Mucosa of rectum (tissue), 2 donors: ENCODE results near the gene ABCA8.
A peak's percentile ranks its signal among the peaks of the same experiment; 100 is the strongest.
"Not testable (repeated sequence)": the region's sequence is repeated elsewhere in the genome, so short reads cannot be mapped to it uniquely, and the experiment has no call there.

Experiments used
- H3K27ac ChIP-seq, 2 donors: one replicate each; pipeline ENCODE4 v1.7.0; 2013; ENCODE audit warnings: inconsistent platforms in 2 of 2, low read depth in 2 of 2, low read length in 2 of 2
- H3K27me3 ChIP-seq, 2 donors: one replicate each; pipeline ENCODE4 v1.7.0; 2013; ENCODE audit warnings: low read length in 2 of 2; ENCODE audit not compliant: control insufficient read depth in 2 of 2, insufficient read depth in 2 of 2
- H3K36me3 ChIP-seq, 2 donors: one replicate each; pipeline ENCODE4 v1.7.0; 2013; ENCODE audit warnings: low read length in 2 of 2; ENCODE audit not compliant: control insufficient read depth in 2 of 2, insufficient read depth in 2 of 2
- H3K4me1 ChIP-seq, 2 donors: one replicate each; pipeline ENCODE4 v1.7.0; 2013; ENCODE audit warnings: low read length in 2 of 2, mild to moderate bottlenecking in 1 of 2; ENCODE audit not compliant: control insufficient read depth in 2 of 2, insufficient read depth in 2 of 2
- H3K4me3 ChIP-seq, 2 donors: one replicate each; pipeline ENCODE4 v1.7.0; 2013; ENCODE audit warnings: low read length in 2 of 2
- H3K9ac ChIP-seq, 2 donors: one replicate each; pipeline ENCODE4 v1.7.0; 2013; ENCODE audit warnings: low read length in 2 of 2, low read depth in 1 of 2, mild to moderate bottlenecking in 1 of 2
- H3K9me3 ChIP-seq, 2 donors: one replicate each; pipeline ENCODE4 v1.7.0; 2013; ENCODE audit warnings: low read length in 2 of 2; ENCODE audit not compliant: control insufficient read depth in 2 of 2
- donor health status: healthy.
- donor health status: Normal muscosa, but diverticular disease.

ABCA8 gene

GRCh38 chr17:68955181-68955841 is at the start of gene ABCA8:
ABCA8 (minus strand) TSS chr17:68955392; CDS start chr17:68942034, 13,358 bp downstream.
- Histone ChIP-seq H3K4me3 (peak within 1 kb of the TSS; percentile 4 to 37), H3K4me1 (no peaks in the 10 kb centered on the region), H3K9ac (no peak within 1 kb of the TSS), H3K36me3 (no peaks in the 10 kb centered on the region), H3K27me3 (no peaks in the 10 kb centered on the region), H3K9me3 (no peaks in the 10 kb centered on the region), H3K27ac (no peak within 1 kb of the TSS)

GRCh38 chr17:69004759-69005158 is 49.6 kb upstream of the ABCA8 start:
- not testable (repeated sequence) for H3K9ac ChIP-seq, H3K4me3 ChIP-seq, H3K27me3 ChIP-seq, H3K9me3 ChIP-seq, H3K36me3 ChIP-seq, H3K27ac ChIP-seq, H3K4me1 ChIP-seq

- H3K9me3 ChIP-seq, H3K27me3 ChIP-seq, H3K9ac ChIP-seq, H3K27ac ChIP-seq, H3K4me1 ChIP-seq, H3K36me3 ChIP-seq, H3K4me3 ChIP-seq: not testable (repeated sequence)
These were observed 44.6 kb upstream of the ABCA8 start for GRCh38 chr17:68999743-69000142.

GRCh38 chr17:68993112-68993511 is 37.9 kb upstream of the ABCA8 start:
- no peaks in the 10 kb centered on the region for H3K9me3 ChIP-seq
- H3K36me3 ChIP-seq: no peaks in the 10 kb centered on the region
- no peaks in the 10 kb centered on the region for H3K27me3 ChIP-seq
- H3K4me3 ChIP-seq: no peak overlapping the region
- no peaks in the 10 kb centered on the region for H3K4me1 ChIP-seq
- H3K9ac ChIP-seq: no peak overlapping the region
- no peak overlapping the region for H3K27ac ChIP-seq

GRCh38 chr17:68987966-68988365 is 32.8 kb upstream of the ABCA8 start:
- Histone ChIP-seq H3K27me3 (no peaks in the 10 kb centered on the region), H3K27ac (no peak overlapping the region), H3K9ac (no peak overlapping the region), H3K4me1 (no peaks in the 10 kb centered on the region), H3K9me3 (no peaks in the 10 kb centered on the region), H3K36me3 (no peaks in the 10 kb centered on the region), H3K4me3 (no peak overlapping the region)

GRCh38 chr17:68981288-68981687 is 26.1 kb upstream of the ABCA8 start:
- no peak overlapping the region for H3K9ac ChIP-seq

GRCh38 chr17:68973098-68973846 is 18.1 kb upstream of the ABCA8 start:
- Histone ChIP-seq H3K4me1 (no peaks in the 10 kb centered on the region), H3K9ac (no peak overlapping the region), H3K27ac (no peak overlapping the region), H3K4me3 (no peak overlapping the region), H3K9me3 (no peaks in the 10 kb centered on the region), H3K36me3 (no peaks in the 10 kb centered on the region), H3K27me3 (no peaks in the 10 kb centered on the region)

More at GRCh38 chr17:68981288-68981687, 26.1 kb upstream of the ABCA8 start:
- Histone ChIP-seq H3K9me3 (no peaks in the 10 kb centered on the region), H3K27ac (no peak overlapping the region), H3K27me3 (no peaks in the 10 kb centered on the region), H3K4me3 (no peak overlapping the region), H3K4me1 (no peaks in the 10 kb centered on the region), H3K36me3 (no peaks in the 10 kb centered on the region)

- Histone ChIP-seq H3K9ac (no peak overlapping the region), H3K36me3 (no peaks in the 10 kb centered on the region), H3K4me3 (no peak overlapping the region), H3K4me1 (no peaks in the 10 kb centered on the region), H3K9me3 (no peaks in the 10 kb centered on the region), H3K27me3 (no peaks in the 10 kb centered on the region), H3K27ac (no peak overlapping the region)
These were observed 17.0 kb upstream of the ABCA8 start for GRCh38 chr17:68972119-68972704.

- H3K27me3 ChIP-seq: no peaks in the 10 kb centered on the region
- H3K4me3 ChIP-seq: no peak overlapping the region
- no peaks in the 10 kb centered on the region for H3K36me3 ChIP-seq
- no peaks in the 10 kb centered on the region for H3K9me3 ChIP-seq
- no peaks in the 10 kb centered on the region for H3K4me1 ChIP-seq
- H3K27ac ChIP-seq: no peak overlapping the region
- H3K9ac ChIP-seq: no peak overlapping the region
These were observed 13.9 kb upstream of the ABCA8 start for GRCh38 chr17:68969101-68969500.

GRCh38 chr17:68963958-68964357 is 8.8 kb upstream of the ABCA8 start:
- Histone ChIP-seq H3K4me1 (no peaks in the 10 kb centered on the region), H3K27ac (no peak overlapping the region), H3K36me3 (no peaks in the 10 kb centered on the region), H3K9me3 (no peaks in the 10 kb centered on the region), H3K9ac (no peak overlapping the region), H3K27me3 (no peaks in the 10 kb centered on the region), H3K4me3 (no peak overlapping the region)
